ENCODE measurements around the gene DRC1. TPM values are rescaled to one million over a fixed set of nuclear protein-coding genes. Genes with fewer than 3 reads are reported as not detected.
"Not testable (repeated sequence)": the region's sequence is repeated elsewhere in the genome, so short reads cannot be mapped to it uniquely, and the experiment has no call there.

DRC1 gene
- total RNA-seq, 3 donors from 2014 or later (not counting 1 experiment from before 2014, with no cell fraction given), result not detected

DNA sequence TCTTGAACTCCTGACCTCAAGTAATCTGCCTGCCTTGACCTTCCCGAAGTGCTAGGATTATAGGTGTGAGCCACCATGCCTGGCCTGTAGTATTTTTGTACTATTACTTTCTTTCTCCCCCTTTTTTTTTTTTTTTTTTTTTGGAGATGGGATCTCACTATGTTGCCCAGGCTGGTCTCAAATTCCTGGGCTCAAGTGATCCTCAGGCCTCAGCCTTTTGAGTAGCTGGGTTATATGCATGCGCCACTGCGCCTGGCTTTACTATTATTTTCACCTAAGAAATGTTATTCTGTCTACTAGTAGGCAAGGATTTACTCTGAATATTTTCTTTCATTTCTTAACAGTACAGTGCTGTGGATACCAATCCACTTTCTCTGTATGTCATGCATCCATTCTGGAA, 37.8 kb upstream of the DRC1 start:
- Histone ChIP-seq H3K36me3 (ENCODE audit: control insufficient read depth, insufficient read depth, low read length) (peaks cover 26% of the 10 kb centered on the region), H3K9me3 (ENCODE audit: control insufficient read depth, insufficient read depth, low read length) (no peaks in the 10 kb centered on the region), H3K27me3 (ENCODE audit: control insufficient read depth, insufficient read depth, low read length) (no peaks in the 10 kb centered on the region), H3K4me1 (ENCODE audit: control insufficient read depth, insufficient read depth, low read length) (no peaks in the 10 kb centered on the region), H3K4me3 (ENCODE audit: low read length) (no peak overlapping the region), H3K27ac (ENCODE audit: low read length) (no peak overlapping the region)
- 80% methylated on average over 2 of the region's 3 CpGs for WGBS (ENCODE audit: insufficient coverage)
- TF ChIP-seq, protein P1, sequence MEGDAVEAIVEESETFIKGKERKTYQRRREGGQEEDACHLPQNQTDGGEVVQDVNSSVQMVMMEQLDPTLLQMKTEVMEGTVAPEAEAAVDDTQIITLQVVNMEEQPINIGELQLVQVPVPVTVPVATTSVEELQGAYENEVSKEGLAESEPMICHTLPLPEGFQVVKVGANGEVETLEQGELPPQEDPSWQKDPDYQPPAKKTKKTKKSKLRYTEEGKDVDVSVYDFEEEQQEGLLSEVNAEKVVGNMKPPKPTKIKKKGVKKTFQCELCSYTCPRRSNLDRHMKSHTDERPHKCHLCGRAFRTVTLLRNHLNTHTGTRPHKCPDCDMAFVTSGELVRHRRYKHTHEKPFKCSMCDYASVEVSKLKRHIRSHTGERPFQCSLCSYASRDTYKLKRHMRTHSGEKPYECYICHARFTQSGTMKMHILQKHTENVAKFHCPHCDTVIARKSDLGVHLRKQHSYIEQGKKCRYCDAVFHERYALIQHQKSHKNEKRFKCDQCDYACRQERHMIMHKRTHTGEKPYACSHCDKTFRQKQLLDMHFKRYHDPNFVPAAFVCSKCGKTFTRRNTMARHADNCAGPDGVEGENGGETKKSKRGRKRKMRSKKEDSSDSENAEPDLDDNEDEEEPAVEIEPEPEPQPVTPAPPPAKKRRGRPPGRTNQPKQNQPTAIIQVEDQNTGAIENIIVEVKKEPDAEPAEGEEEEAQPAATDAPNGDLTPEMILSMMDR (IDR thresholded peaks at IDR 0.05), result no peak
- no peaks in the 10 kb centered on the region for H3K9me3 Mint-ChIP-seq
- no peaks in the 10 kb centered on the region for H3K27me3 Mint-ChIP-seq (ENCODE audit: low read depth in 2 of 2)
- no peaks in the 10 kb centered on the region for H3K36me3 Mint-ChIP-seq
- DNase-seq (no peak), ATAC-seq (no peak)
- no peak overlapping the region for H3K27ac Mint-ChIP-seq
- no peak overlapping the region for H3K4me3 Mint-ChIP-seq
- intact Hi-C loops (cut with micrococcal nuclease), result no loop called here
- peaks cover 28 to 35% of the 10 kb centered on the region in 2 donors for H3K4me1 Mint-ChIP-seq

DNA sequence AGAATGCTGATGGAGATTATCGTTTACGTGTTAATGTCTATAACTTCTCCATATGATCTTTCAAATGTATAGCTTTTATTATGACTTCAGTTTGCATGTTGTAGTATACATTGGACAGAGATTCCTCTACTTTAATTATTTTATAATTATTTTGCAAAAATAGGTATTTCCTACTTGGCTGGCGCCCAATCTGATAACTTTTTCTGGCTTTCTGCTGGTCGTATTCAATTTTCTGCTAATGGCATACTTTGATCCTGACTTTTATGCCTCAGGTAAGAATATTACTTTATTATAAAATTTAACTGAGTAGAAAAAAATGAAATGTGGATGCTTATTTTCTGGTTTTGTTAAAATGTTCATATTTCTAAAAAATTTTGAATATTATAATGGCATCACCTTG, 37.1 kb upstream of the DRC1 start:
- no peak overlapping the region for H3K4me3 Mint-ChIP-seq
- H3K36me3 Mint-ChIP-seq, result no peaks in the 10 kb centered on the region

DNA sequence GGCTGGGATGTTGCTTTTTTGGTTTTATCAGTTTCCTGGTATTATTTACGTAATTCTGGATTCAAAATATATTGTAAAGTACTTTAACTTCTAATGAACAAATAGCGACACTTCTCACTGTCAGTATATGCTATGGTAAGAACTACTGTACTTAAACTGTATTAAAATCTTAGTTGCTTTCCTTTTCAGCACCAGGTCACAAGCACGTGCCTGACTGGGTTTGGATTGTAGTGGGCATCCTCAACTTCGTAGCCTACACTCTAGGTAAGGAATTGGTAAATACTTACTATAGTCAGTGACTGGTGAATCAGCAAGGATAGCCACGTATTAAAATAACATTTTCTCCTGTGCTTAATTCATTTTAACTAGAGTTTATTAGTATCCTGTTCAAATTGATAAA, 34.8 kb upstream of the DRC1 start:
- TF ChIP-seq, protein P1 (IDR thresholded peaks at IDR 0.05), result no peak
- DNase-seq (no peak), ATAC-seq (no peak)
- Histone ChIP-seq H3K27me3 (ENCODE audit: control insufficient read depth, insufficient read depth, low read length) (no peaks in the 10 kb centered on the region), H3K36me3 (ENCODE audit: control insufficient read depth, insufficient read depth, low read length) (peaks cover 33% of the 10 kb centered on the region), H3K4me1 (ENCODE audit: control insufficient read depth, insufficient read depth, low read length) (no peaks in the 10 kb centered on the region), H3K27ac (ENCODE audit: low read length) (no peak overlapping the region), H3K4me3 (ENCODE audit: low read length) (no peak overlapping the region), H3K9me3 (ENCODE audit: control insufficient read depth, insufficient read depth, low read length) (no peaks in the 10 kb centered on the region)
- H3K4me3 Mint-ChIP-seq, result no peak overlapping the region
- intact Hi-C loops (cut with micrococcal nuclease), result no loop called here
- H3K4me1 Mint-ChIP-seq, result peaks cover 9 to 14% of the 10 kb centered on the region in 2 donors
- H3K27ac Mint-ChIP-seq, result no peak overlapping the region
- H3K36me3 Mint-ChIP-seq, result no peaks in the 10 kb centered on the region
- no peaks in the 10 kb centered on the region for H3K27me3 Mint-ChIP-seq (ENCODE audit: low read depth in 2 of 2)
- 100% methylated on average over 1 of the region's 5 CpGs for WGBS (ENCODE audit: insufficient coverage)
- no peaks in the 10 kb centered on the region for H3K9me3 Mint-ChIP-seq

More for the DNA sequence above, 37.1 kb upstream of the DRC1 start:
- H3K4me1 ChIP-seq (ENCODE audit: control insufficient read depth, insufficient read depth, low read length), result no peaks in the 10 kb centered on the region
- peaks cover 20 to 28% of the 10 kb centered on the region in 2 donors for H3K4me1 Mint-ChIP-seq
- H3K27me3 Mint-ChIP-seq (ENCODE audit: low read depth in 2 of 2), result no peaks in the 10 kb centered on the region
- intact Hi-C loops (cut with micrococcal nuclease), result no loop called here
- no peaks in the 10 kb centered on the region for H3K9me3 Mint-ChIP-seq
- no peak overlapping the region for H3K4me3 ChIP-seq (ENCODE audit: low read length)
- no peaks in the 10 kb centered on the region for H3K9me3 ChIP-seq (ENCODE audit: control insufficient read depth, insufficient read depth, low read length)
- H3K27ac Mint-ChIP-seq, result no peak overlapping the region
- TF ChIP-seq, protein P1 (IDR thresholded peaks at IDR 0.05), result no peak
- DNase-seq, result no peak
- H3K27me3 ChIP-seq (ENCODE audit: control insufficient read depth, insufficient read depth, low read length), result no peaks in the 10 kb centered on the region
- 100% methylated on average over 2 of the region's 4 CpGs for whole genome bisulfite sequencing (ENCODE audit: insufficient coverage)
- no peak for ATAC-seq
- H3K36me3 ChIP-seq (ENCODE audit: control insufficient read depth, insufficient read depth, low read length), result peaks cover 33% of the 10 kb centered on the region
- H3K27ac ChIP-seq (ENCODE audit: low read length), result no peak overlapping the region

DNA sequence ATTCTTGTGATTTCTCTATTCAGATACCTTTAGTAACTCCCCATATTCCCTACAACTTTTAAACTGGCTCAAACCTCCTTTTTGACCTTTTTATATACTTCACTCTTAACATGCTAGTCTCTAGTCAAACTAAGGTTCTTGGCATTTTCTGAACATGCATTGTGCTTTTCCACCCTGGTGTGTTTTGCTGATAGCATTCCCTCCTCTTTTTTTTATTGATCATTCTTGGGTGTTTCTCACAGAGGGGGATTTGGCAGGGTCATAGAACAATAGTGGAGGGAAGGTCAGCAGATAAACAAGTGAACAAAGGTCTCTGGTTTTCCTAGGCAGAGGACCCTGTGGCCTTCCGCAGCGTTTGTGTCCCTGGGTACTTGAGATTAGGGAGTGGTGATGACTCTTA, 32.1 kb upstream of the DRC1 start:
- H3K27me3 Mint-ChIP-seq (ENCODE audit: low read depth in 2 of 2); H3K4me1 Mint-ChIP-seq; H3K27ac Mint-ChIP-seq; H3K4me3 ChIP-seq (ENCODE audit: low read length); H3K4me1 ChIP-seq (ENCODE audit: control insufficient read depth, insufficient read depth, low read length); ATAC-seq; H3K9me3 Mint-ChIP-seq; H3K9me3 ChIP-seq (ENCODE audit: control insufficient read depth, insufficient read depth, low read length); H3K27me3 ChIP-seq (ENCODE audit: control insufficient read depth, insufficient read depth, low read length); intact Hi-C loops (cut with micrococcal nuclease); H3K36me3 Mint-ChIP-seq; DNase-seq; H3K27ac ChIP-seq (ENCODE audit: low read length); H3K4me3 Mint-ChIP-seq: not testable (repeated sequence)
- peaks cover 48% of the 10 kb centered on the region for H3K36me3 ChIP-seq (ENCODE audit: control insufficient read depth, insufficient read depth, low read length)
- WGBS (ENCODE audit: insufficient coverage), result no CpG with 5 or more reads among the region's 2 CpGs

DNA sequence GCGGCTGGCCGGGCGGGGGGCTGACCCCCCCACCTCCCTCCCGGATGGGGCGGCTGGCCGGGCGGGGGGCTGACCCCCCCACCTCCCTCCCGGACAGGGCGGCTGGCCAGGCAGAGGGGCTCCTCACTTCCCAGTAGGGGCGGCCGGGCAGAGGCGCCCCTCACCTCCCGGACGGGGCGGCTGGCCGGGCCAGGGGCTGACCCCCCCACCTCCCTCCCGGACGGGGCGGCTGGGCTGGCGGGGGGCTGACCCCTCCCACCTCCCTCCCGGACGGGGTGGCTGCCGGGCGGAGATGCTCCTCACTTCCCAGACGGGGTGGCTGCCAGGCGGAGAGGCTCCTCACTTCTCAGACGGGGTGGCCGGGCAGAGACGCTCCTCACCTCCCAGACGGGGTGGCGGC, 30.8 kb upstream of the DRC1 start:
- H3K9me3 ChIP-seq (ENCODE audit: control insufficient read depth, insufficient read depth, low read length); H3K27ac ChIP-seq (ENCODE audit: low read length); H3K4me1 ChIP-seq (ENCODE audit: control insufficient read depth, insufficient read depth, low read length); H3K9me3 Mint-ChIP-seq; H3K27me3 ChIP-seq (ENCODE audit: control insufficient read depth, insufficient read depth, low read length); H3K27ac Mint-ChIP-seq; ATAC-seq; intact Hi-C loops (cut with micrococcal nuclease); H3K4me3 Mint-ChIP-seq; DNase-seq; H3K4me1 Mint-ChIP-seq; H3K4me3 ChIP-seq (ENCODE audit: low read length); H3K27me3 Mint-ChIP-seq (ENCODE audit: low read depth in 2 of 2); H3K36me3 Mint-ChIP-seq: not testable (repeated sequence)
- peaks cover 59% of the 10 kb centered on the region for H3K36me3 ChIP-seq (ENCODE audit: control insufficient read depth, insufficient read depth, low read length)
- 96% methylated on average over 9 of the region's 31 CpGs for WGBS (ENCODE audit: insufficient coverage)
